ENCODE measurements around the gene SESTD1. TPM values are rescaled to one million over a fixed set of nuclear protein-coding genes. Genes with fewer than 3 reads are reported as not detected.

The SESTD1 gene
- total and polyA plus RNA-seq, 9 of the 15 experiments (the other 6 are each of a cell fraction or from before 2014, with no cell fraction given): 0.32 to 5.6 (median 2.1) TPM

DNA sequence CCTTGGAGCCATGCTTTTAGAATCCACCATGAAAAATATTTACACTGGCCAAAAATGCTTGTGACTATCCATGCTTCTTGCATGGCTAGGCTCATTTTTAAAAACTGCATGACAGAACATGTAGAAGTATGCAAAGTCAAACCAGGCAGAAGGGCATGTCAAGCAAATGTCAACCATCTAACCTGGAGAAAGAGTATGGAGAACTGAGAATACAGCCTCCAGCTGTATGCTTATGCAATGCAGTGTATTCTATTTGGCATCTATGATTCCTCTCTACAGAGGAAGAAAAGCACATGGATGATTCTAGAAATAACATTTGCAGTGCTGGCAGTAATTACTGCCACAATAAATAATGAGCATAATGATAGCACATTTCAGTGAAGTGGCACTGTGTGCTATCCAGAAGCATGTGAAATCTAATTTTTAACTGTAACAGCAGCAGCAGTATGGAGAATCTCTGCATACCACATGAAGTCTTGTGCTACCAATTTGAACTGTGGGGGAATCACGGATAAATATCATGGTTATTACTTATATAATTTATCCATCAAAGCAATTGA lies 127.4 kb downstream of the SESTD1 start:
- in situ Hi-C loops (cut with MboI) (no loop called here), intact Hi-C loops (cut with micrococcal nuclease) (loop anchor here (10.0 kb wide), 1 partner anchor 372 kb away; no protein-coding TSS in a partner anchor)
- ATAC-seq: no peak
- no peak for FAIRE-seq
- Histone ChIP-seq H3K4me2 (ENCODE audit: insufficient read depth, low read length) (no peak overlapping the region), H3K36me3 (ENCODE audit: control insufficient read depth, insufficient read depth, low read length) (no peaks in the 10 kb centered on the region), H3K9me1 (ENCODE audit: control insufficient read depth, insufficient read depth, low read length) (no peaks in the 10 kb centered on the region), H3K9me3 (replicated peaks; ENCODE audit: control insufficient read depth, insufficient read depth, low read depth, low read length) (no peaks in the 10 kb centered on the region), H3K27me3 (ENCODE audit: control insufficient read depth in 2 of 2, insufficient read depth in 2 of 2, low read length in 2 of 2) (no peaks in the 10 kb centered on the region), H3K27ac (ENCODE audit: extremely low read depth, low read depth, low read length) (no peak overlapping the region), H4K20me1 (replicated peaks; ENCODE audit: control insufficient read depth, insufficient read depth, low read length) (no peaks in the 10 kb centered on the region), H3K9ac (ENCODE audit: insufficient read depth in 1 of 2, low read depth in 2 of 2, low read length in 2 of 2) (no peak overlapping the region), H2AFZ (ENCODE audit: low read depth, low read length) (no peak overlapping the region), H3K4me1 (replicated peaks in 1 of 2; ENCODE audit: control insufficient read depth in 2 of 2, insufficient read depth in 2 of 2, low read length in 2 of 2) (no peaks in the 10 kb centered on the region), H3K4me3 (no peak overlapping the region), H3K79me2 (ENCODE audit: control insufficient read depth, insufficient read depth, low read length) (no peaks in the 10 kb centered on the region)
- CTCF ChIA-PET (ENCODE audit: low intra/inter-chr PET ratio): no interaction called here
- no TSS peak for BruUV-seq (replicated peaks)
- POLR2A ChIA-PET: no interaction called here
- DNase-seq (ENCODE audit: extremely low read depth in 1 of 4, low spot score in 3 of 4): no peak
- 0% methylated on average over 1 of the region's 1 CpG for WGBS (ENCODE audit: insufficient coverage, low coverage, missing lambda C conversion rate)
- TF ChIP-seq ZNF165 (CRISPR knock-in tag; IDR thresholded peaks at IDR 0.05; ENCODE audit: borderline replicate concordance) (no peak), JUN (IDR thresholded peaks at IDR 0.05; ENCODE audit: borderline replicate concordance, low read depth, low read length) (no peak), JUN (CRISPR knock-in tag; IDR thresholded peaks at IDR 0.05; ENCODE audit: borderline replicate concordance) (no peak), NR1H2 (CRISPR knock-in tag; IDR thresholded peaks at IDR 0.05) (no peak), RNF2 (IDR thresholded peaks at IDR 0.05) (no peak), THRAP3 (IDR thresholded peaks at IDR 0.05; ENCODE audit: borderline replicate concordance) (no peak), ARNT (IDR thresholded peaks at IDR 0.05) (no peak), GTF2A2 (tag; IDR thresholded peaks at IDR 0.05) (no peak), SREBF2 (CRISPR knock-in tag; IDR thresholded peaks at IDR 0.05) (no peak), ZNF140 (CRISPR knock-in tag; IDR thresholded peaks at IDR 0.05) (no peak)

Measured in K562 (cell line).